HCT116 (cell line): ENCODE data around the gene IFI30. TPM values are rescaled to one million over a fixed set of nuclear protein-coding genes. Genes with fewer than 3 reads are reported as not detected.
"Not testable (repeated sequence)": the region's sequence is repeated elsewhere in the genome, so short reads cannot be mapped to it uniquely, and the experiment has no call there.

ENCODE experiments used
- ATAC-seq: fragments of 200-7000 bp; cut with Tn5 transposase; 2 replicates; pipeline ENCODE4 v1.9.1; 2020; ENCODE audit warnings: mild to moderate bottlenecking, moderate library complexity
- BruUV-seq: library from RNA; stranded (reverse); fragments of 400-500 nt; replicated peaks from 2 replicates; lab custom pipeline; 2021; lab: Mats Ljungman, UMichigan
- CTCF ChIA-PET: fragments of 300-600 bp; sonication (Branson Sonifier 250); formaldehyde crosslinking; loops from one replicate; lab custom pipeline; 2021; ENCODE audit warnings: antibody characterized with exemption; lab: Charles Lee
- POLR2A ChIA-PET: fragments of 300-600, 350-600 bp; sonication (Branson Sonifier 250); formaldehyde crosslinking; loops from one replicate; lab custom pipeline; 2021; ENCODE audit warnings: antibody characterized with exemption; lab: Charles Lee
- RAD21 ChIA-PET, 2 experiments: fragments of 300-600 bp; sonication (Branson Sonifier 250); formaldehyde crosslinking; loops; one replicate each; lab custom pipeline; 2023; ENCODE audit warnings: low total read pairs in 2 of 2; ENCODE audit not compliant: uncharacterized antibody in 2 of 2, unreplicated experiment in 2 of 2, low non-redundant PET in 1 of 2; lab: Charles Lee
- DNase-seq: peaks from one replicate; pipeline ENCODE4 v3.0.0-alpha.2; 2010; ENCODE audit warnings: low read depth, low spot score
- H2AFZ ChIP-seq: fragments of 200-600 bp; shearing (Covaris generic), sonication (generic); 2 replicates; pipeline ENCODE4 v1.6.1; 2017; ENCODE audit warnings: low read depth, mixed run types, mixed read lengths, antibody characterized with exemption, low read length; ENCODE audit not compliant: poor library complexity, severe bottlenecking
- H3K27ac ChIP-seq: 2 replicates; pipeline ENCODE4 v1.5.1; 2012; ENCODE audit warnings: low read depth, low read length
- H3K27me3 ChIP-seq: fragments of 200-600 bp; sonication (generic); 2 replicates; pipeline ENCODE4 v1.6.1; 2016; ENCODE audit warnings: mixed run types, low read length, mixed read lengths; ENCODE audit not compliant: insufficient read depth
- H3K36me3 ChIP-seq, 2 experiments: fragments of 200-500 bp in 1 of 2; fragments of 200-600 bp in 1 of 2; sonication (Bioruptor generic) in 1 of 2; sonication (generic) in 1 of 2; 2 replicates each; pipeline versions ENCODE4 v1.5.1 to v1.6.1; 2014 to 2016; ENCODE audit warnings: low read length in 2 of 2, inconsistent platforms in 1 of 2, mixed read lengths in 1 of 2, mixed run types in 1 of 2; ENCODE audit not compliant: insufficient read depth in 2 of 2, control insufficient read depth in 1 of 2
- H3K4me1 ChIP-seq, 2 experiments: fragments of 200-600 bp in 1 of 2; sonication (generic) in 1 of 2; 2 replicates each; pipeline versions ENCODE4 v1.5.1 to v1.6.1; 2012 to 2017; ENCODE audit warnings: low read length in 2 of 2, inconsistent platforms in 1 of 2, mild to moderate bottlenecking in 1 of 2, mixed read lengths in 1 of 2, mixed run types in 1 of 2, moderate library complexity in 1 of 2; ENCODE audit not compliant: insufficient read depth in 2 of 2, control insufficient read depth in 1 of 2
- H3K4me2 ChIP-seq: fragments of 200-600 bp; sonication (generic); 2 replicates; pipeline ENCODE4 v1.6.1; 2017; ENCODE audit warnings: mixed run types, low read length, mixed read lengths
- H3K4me3 ChIP-seq, 2 experiments: fragments of 200-600 bp in 1 of 2; sonication (generic) in 1 of 2; replicated peaks in 1 of 2; 2 replicates each; pipeline ENCODE4 v1.5.1; 2011 to 2016; ENCODE audit warnings: low read length in 2 of 2, control low read depth in 1 of 2, low read depth in 1 of 2, mild to moderate bottlenecking in 1 of 2, mixed read lengths in 1 of 2, mixed run types in 1 of 2
- H3K79me2 ChIP-seq: fragments of 200-600 bp; sonication (generic); 2 replicates; pipeline ENCODE4 v1.6.1; 2017; ENCODE audit warnings: mild to moderate bottlenecking, mixed run types, low read length, moderate library complexity, mixed read lengths; ENCODE audit not compliant: insufficient read depth
- H3K9ac ChIP-seq: fragments of 200-600 bp; sonication (generic); 2 replicates; pipeline ENCODE4 v1.6.1; 2016; ENCODE audit warnings: low read length, mixed read lengths
- H3K9me2 ChIP-seq: fragments of 200-600 bp; sonication (generic), shearing (Covaris generic); 2 replicates; pipeline ENCODE4 v1.6.1; 2017; ENCODE audit warnings: mixed run types, mild to moderate bottlenecking, moderate library complexity; ENCODE audit not compliant: insufficient read depth
- H3K9me3 ChIP-seq, 2 experiments: fragments of 200-500 bp in 1 of 2; fragments of 200-600 bp in 1 of 2; sonication (Bioruptor generic) in 1 of 2; sonication (generic) in 1 of 2; 2 replicates each; pipeline ENCODE4 v1.6.1; 2014 to 2017; ENCODE audit warnings: low read length in 2 of 2, mixed read lengths in 2 of 2, inconsistent platforms in 1 of 2, low read depth in 1 of 2, mild to moderate bottlenecking in 1 of 2, mixed run types in 1 of 2, moderate library complexity in 1 of 2; ENCODE audit not compliant: control insufficient read depth in 1 of 2, insufficient read depth in 1 of 2
- H4K20me1 ChIP-seq: fragments of 200-600 bp; sonication (generic), shearing (Covaris generic); 2 replicates; pipeline ENCODE4 v1.6.1; 2017; ENCODE audit warnings: mixed run types, mild to moderate bottlenecking, moderate library complexity; ENCODE audit not compliant: insufficient read depth
- CBX3 ChIP-seq: IDR thresholded peaks from 2 replicates; pipeline ENCODE4 v1.6.1; 2012; ENCODE audit warnings: low read depth
- ELF1 ChIP-seq: IDR thresholded peaks from 2 replicates; pipeline ENCODE4 v1.6.1; 2012; ENCODE audit warnings: low read depth, borderline replicate concordance
- JUND ChIP-seq: IDR thresholded peaks from 2 replicates; pipeline ENCODE4 v1.6.1; 2012
- SP1 ChIP-seq: IDR thresholded peaks from 2 replicates; pipeline ENCODE4 v1.6.1; 2012; ENCODE audit warnings: low read depth
- SRF ChIP-seq: IDR thresholded peaks from 2 replicates; pipeline ENCODE4 v1.6.1; 2012; ENCODE audit warnings: low read depth
- intact Hi-C: fragments of 100-400 bp; cut with micrococcal nuclease; formaldehyde crosslinking; loops from 2 replicates; pipeline ENCODE4 v1.10.0; 2022
- total RNA-seq: library from RNA; stranded (reverse); gene quantifications from one replicate; pipeline ENCODE4 v1.2.1, GENCODE V29; 2021; ENCODE audit not compliant: unreplicated experiment
- TF ChIP-seq, protein P1 (sequence below): IDR thresholded peaks from 2 replicates; pipeline ENCODE4 v1.6.1; 2012

IFI30 gene
- total RNA-seq, 1 experiment from 2014 or later = 64.6 TPM

DNA sequence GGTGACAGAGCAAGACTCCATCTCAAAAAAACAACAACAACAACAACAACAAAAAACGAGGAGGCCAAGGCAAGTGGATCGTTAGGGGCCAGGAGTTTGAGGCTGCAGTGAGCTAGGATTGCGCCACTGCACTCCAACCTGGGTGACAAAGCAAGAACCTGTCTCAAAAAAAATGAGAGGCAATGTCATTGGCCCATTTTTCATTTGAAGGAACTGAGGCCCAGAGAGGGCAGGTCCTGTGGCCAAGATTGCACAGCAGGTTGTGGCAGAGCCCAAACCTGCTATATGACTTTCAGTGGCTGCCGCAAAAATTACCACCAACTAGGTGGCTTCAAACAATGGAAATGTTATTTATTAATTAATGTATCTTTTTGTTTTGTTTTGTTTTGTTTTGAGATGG, 15.1 kb upstream of the IFI30 start:
- no peak overlapping the region for H2AFZ ChIP-seq
- no peaks in the 10 kb centered on the region for H3K9me3 ChIP-seq
- peaks cover 41 to 56% of the 10 kb centered on the region in 2 experiments for H3K4me1 ChIP-seq
- H3K27me3 ChIP-seq = no peaks in the 10 kb centered on the region
- ChIA-PET CTCF (interaction anchor here (1.3 kb wide), 1 partner anchor 45 kb away, joined by 5 read pairs; no protein-coding TSS in a partner anchor), RAD21 (no interaction called here), POLR2A (no interaction called here)
- no peaks in the 10 kb centered on the region for H3K9me2 ChIP-seq
- DNase-seq (no peak), ATAC-seq (no peak)
- peaks cover 13 to 29% of the 10 kb centered on the region in 2 experiments; a peak in 3 of 4 replicates for H3K36me3 ChIP-seq
- no peak for TF ChIP-seq SRF
- no peak for TF ChIP-seq JUND
- no peak for TF ChIP-seq SP1
- TF ChIP-seq, protein P1, sequence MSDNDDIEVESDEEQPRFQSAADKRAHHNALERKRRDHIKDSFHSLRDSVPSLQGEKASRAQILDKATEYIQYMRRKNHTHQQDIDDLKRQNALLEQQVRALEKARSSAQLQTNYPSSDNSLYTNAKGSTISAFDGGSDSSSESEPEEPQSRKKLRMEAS = no peak
- TF ChIP-seq CBX3 = no peak
- TF ChIP-seq ELF1 = no peak
- no peaks in the 10 kb centered on the region for H4K20me1 ChIP-seq
- no peak overlapping the region for H3K4me2 ChIP-seq
- BruUV-seq = no TSS peak
- H3K27ac ChIP-seq = peak overlapping the region; percentile 82
- no peak overlapping the region for H3K9ac ChIP-seq
- H3K79me2 ChIP-seq = peaks cover 35% of the 10 kb centered on the region
- intact Hi-C loops = loop anchor here (10.0 kb wide), 1 partner anchor 154 kb away; the partner anchor contains the start of gene ARRDC2
- no peak overlapping the region for H3K4me3 ChIP-seq

DNA sequence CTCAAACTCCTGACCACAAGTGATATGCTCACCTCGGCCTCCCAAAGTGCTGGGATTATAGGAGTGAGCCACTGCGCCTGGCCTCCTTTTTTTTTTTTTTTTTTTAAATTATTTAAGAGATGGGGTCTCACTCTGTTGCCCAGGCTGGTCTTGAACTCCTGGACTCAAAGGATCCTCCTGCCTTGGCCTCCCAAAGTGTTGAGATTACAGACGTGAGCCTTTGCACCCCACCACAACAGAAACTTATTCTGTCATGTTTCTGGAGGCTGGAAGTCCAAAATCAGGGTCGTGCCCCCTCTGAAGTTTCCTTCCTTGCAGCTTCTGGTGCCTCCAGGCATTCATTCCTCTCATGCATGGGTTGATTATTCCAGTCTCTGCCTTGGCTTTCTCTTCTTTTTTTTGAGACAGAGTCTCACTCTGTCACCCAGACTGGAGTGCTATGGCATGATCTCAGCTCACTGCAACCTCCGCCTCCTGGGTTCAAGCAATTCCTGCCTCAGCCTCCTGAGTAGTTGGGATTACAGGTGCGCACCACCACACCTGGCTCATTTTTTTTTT, 14.5 kb upstream of the IFI30 start:
- H3K36me3 ChIP-seq = peaks cover 13 to 31% of the 10 kb centered on the region in 2 experiments; a peak in 3 of 4 replicates
- H3K4me1 ChIP-seq = peaks cover 41 to 52% of the 10 kb centered on the region in 2 experiments
- H3K27ac ChIP-seq, RAD21 ChIA-PET, DNase-seq, H3K9me2 ChIP-seq, H2AFZ ChIP-seq, ATAC-seq, H3K9ac ChIP-seq, H3K27me3 ChIP-seq, POLR2A ChIA-PET, H3K4me2 ChIP-seq, BruUV-seq, H3K4me3 ChIP-seq, H3K9me3 ChIP-seq, CTCF ChIA-PET, H4K20me1 ChIP-seq: not testable (repeated sequence)
- intact Hi-C loops = loop anchor here (10.0 kb wide), 1 partner anchor 154 kb away; the partner anchor contains the start of gene ARRDC2
- H3K79me2 ChIP-seq = peaks cover 28% of the 10 kb centered on the region
